Fibroblast of lung (primary cell): ENCODE data around the gene RANBP1. TPM values are rescaled to one million over a fixed set of nuclear protein-coding genes. Genes with fewer than 3 reads are reported as not detected.
A peak's percentile ranks its signal among the peaks of the same experiment; 100 is the strongest.

Source experiments
- DNase-seq, 2 donors: peaks; one replicate each; pipeline versions ENCODE4 v3.0.0 to v3.0.0-alpha.2; 2010; ENCODE audit warnings: low read depth in 2 of 2
- H2AFZ ChIP-seq: 2 replicates; pipeline ENCODE4 v1.5.1; 2012; ENCODE audit warnings: low read length, control low read depth, inconsistent platforms
- H3K27ac ChIP-seq: 2 replicates; pipeline ENCODE4 v1.5.1; 2011; ENCODE audit warnings: low read length, control low read depth; ENCODE audit not compliant: insufficient read depth
- H3K27me3 ChIP-seq: 2 replicates; pipeline ENCODE4 v1.5.1; 2011; ENCODE audit warnings: mild to moderate bottlenecking, low read length; ENCODE audit not compliant: control insufficient read depth, insufficient read depth
- H3K36me3 ChIP-seq: 2 replicates; pipeline ENCODE4 v1.5.1; 2011; ENCODE audit warnings: low read length; ENCODE audit not compliant: control insufficient read depth, insufficient read depth
- H3K4me1 ChIP-seq: 2 replicates; pipeline ENCODE4 v1.5.1; 2011; ENCODE audit warnings: low read length; ENCODE audit not compliant: control insufficient read depth, insufficient read depth; ENCODE audit errors: extremely low read depth
- H3K4me2 ChIP-seq: 2 replicates; pipeline ENCODE4 v1.5.1; 2011; ENCODE audit warnings: low read length, control low read depth; ENCODE audit not compliant: insufficient read depth; ENCODE audit errors: extremely low read depth
- H3K4me3 ChIP-seq, 4 experiments: fragments of 200-600 bp in 1 of 4; sonication (generic) in 1 of 4; replicated peaks in 1 of 4; 2 replicates each; pipeline ENCODE4 v1.5.1; 2011 to 2016; ENCODE audit warnings: low read length in 4 of 4, low read depth in 3 of 4, mild to moderate bottlenecking in 3 of 4, control low read depth in 2 of 4, inconsistent platforms in 1 of 4, mixed read lengths in 1 of 4; ENCODE audit not compliant: insufficient read depth in 1 of 4; ENCODE audit errors: control extremely low read depth in 1 of 4
- H3K79me2 ChIP-seq: 2 replicates; pipeline ENCODE4 v1.5.1; 2012; ENCODE audit warnings: mild to moderate bottlenecking, low read length, inconsistent platforms; ENCODE audit not compliant: control insufficient read depth, insufficient read depth
- H3K9ac ChIP-seq: 2 replicates; pipeline ENCODE4 v1.5.1; 2011; ENCODE audit warnings: mild to moderate bottlenecking, low read length, control low read depth; ENCODE audit not compliant: insufficient read depth
- H3K9me3 ChIP-seq: 2 replicates; pipeline ENCODE4 v1.5.1; 2012; ENCODE audit warnings: low read depth, low read length; ENCODE audit not compliant: control insufficient read depth, insufficient read depth
- H4K20me1 ChIP-seq: 2 replicates; pipeline ENCODE4 v1.5.1; 2011; ENCODE audit warnings: low read length; ENCODE audit not compliant: control insufficient read depth, insufficient read depth; ENCODE audit errors: extremely low read depth
- EZH2 ChIP-seq: IDR thresholded peaks from 2 replicates; pipeline ENCODE4 v1.5.1; 2012; ENCODE audit warnings: low read length, control low read depth, mild to moderate bottlenecking; ENCODE audit errors: missing control alignments
- polyA plus RNA-seq, 2 donors: library from polyadenylated mRNA; depleted of rRNA in 1 of 2; stranded (reverse) in 1 of 2; unstranded in 1 of 2; fragments of >200 nt; gene quantifications; 2 replicates each; pipeline ENCODE4 v1.2.1, GENCODE V29; 2011 to 2012; ENCODE audit warnings: missing spikeins in 1 of 2
- total RNA-seq: library from RNA; depleted of rRNA; stranded (reverse); fragments of >200 nt; gene quantifications from 2 replicates; pipeline ENCODE4 v1.2.1, GENCODE V29; 2014
- TF ChIP-seq, protein P1 (sequence below), 2 donors: IDR thresholded peaks in 1 of 2; conservative IDR thresholded peaks in 1 of 2; 1 replicate in 1 of 2; 2 replicates in 1 of 2; pipeline ENCODE4 v1.5.1; 2011 to 2012; ENCODE audit warnings: low read length in 2 of 2, control low read depth in 1 of 2, inconsistent platforms in 1 of 2, low read depth in 1 of 2, mild to moderate bottlenecking in 1 of 2

Gene RANBP1
- total and polyA plus RNA-seq, 2 donors (not counting 1 experiment from before 2014, with no cell fraction given): 88.5 to 178 TPM

DNA sequence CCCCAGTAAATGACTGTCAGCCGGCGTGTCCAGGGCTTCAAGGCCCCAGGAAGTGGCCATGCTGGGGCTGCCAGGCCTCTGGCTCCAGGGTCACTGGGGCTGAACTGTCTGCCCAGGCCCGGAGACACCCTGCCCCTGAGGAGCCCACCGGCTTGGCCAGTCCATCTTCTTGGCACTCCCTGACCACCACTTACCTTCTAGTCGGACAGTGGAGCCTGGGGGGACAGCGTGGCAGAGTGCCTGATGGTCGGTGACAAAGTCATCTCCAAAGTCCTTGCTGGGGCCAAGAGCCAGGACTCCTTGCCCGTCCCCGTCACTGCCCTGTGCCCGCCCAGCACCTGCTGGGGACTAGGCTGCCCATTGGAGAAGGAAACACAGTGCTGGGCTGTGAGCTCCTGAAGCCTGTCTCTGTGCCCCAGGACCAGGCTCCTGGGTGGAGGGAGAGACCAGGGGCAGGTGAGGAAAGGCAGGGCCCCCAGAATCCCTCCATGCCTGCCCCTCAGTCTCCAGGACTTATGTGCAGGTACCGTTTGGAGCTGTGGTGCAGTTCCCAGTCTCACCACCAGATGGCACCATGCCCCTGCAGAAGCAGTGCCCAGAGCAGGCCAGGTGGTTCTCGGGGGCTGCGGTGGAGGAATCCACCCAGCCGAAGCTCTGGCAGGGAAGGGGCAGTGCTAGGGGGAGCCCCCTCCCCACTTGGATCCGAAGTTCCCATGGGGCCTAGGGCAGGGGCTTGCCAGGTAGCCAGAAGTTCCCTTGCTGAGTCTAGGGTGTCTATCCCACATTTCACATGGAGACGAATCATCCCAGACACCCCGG lies 40.9 kb downstream of the RANBP1 start:
- Histone ChIP-seq H3K9me3 (no peaks in the 10 kb centered on the region), H3K9ac (no peak overlapping the region), H3K36me3 (no peaks in the 10 kb centered on the region), H3K27ac (no peak overlapping the region), H4K20me1 (no peaks in the 10 kb centered on the region), H3K4me2 (no peak overlapping the region), H3K79me2 (no peaks in the 10 kb centered on the region), H3K27me3 (no peaks in the 10 kb centered on the region), H3K4me3 (no peak overlapping the region), H3K4me1 (no peaks in the 10 kb centered on the region), H2AFZ (no peak overlapping the region)
- TF ChIP-seq, protein P1, sequence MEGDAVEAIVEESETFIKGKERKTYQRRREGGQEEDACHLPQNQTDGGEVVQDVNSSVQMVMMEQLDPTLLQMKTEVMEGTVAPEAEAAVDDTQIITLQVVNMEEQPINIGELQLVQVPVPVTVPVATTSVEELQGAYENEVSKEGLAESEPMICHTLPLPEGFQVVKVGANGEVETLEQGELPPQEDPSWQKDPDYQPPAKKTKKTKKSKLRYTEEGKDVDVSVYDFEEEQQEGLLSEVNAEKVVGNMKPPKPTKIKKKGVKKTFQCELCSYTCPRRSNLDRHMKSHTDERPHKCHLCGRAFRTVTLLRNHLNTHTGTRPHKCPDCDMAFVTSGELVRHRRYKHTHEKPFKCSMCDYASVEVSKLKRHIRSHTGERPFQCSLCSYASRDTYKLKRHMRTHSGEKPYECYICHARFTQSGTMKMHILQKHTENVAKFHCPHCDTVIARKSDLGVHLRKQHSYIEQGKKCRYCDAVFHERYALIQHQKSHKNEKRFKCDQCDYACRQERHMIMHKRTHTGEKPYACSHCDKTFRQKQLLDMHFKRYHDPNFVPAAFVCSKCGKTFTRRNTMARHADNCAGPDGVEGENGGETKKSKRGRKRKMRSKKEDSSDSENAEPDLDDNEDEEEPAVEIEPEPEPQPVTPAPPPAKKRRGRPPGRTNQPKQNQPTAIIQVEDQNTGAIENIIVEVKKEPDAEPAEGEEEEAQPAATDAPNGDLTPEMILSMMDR (conservative IDR thresholded peaks at IDR 0.05 in 1 of 2, IDR thresholded peaks at IDR 0.05 in 1 of 2; ENCODE audit: low read depth in 1 of 2, low read length in 2 of 2): peak; percentile 95 to 98
- no peak for TF ChIP-seq EZH2
- DNase-seq: peak; percentile 58 to 66

DNA sequence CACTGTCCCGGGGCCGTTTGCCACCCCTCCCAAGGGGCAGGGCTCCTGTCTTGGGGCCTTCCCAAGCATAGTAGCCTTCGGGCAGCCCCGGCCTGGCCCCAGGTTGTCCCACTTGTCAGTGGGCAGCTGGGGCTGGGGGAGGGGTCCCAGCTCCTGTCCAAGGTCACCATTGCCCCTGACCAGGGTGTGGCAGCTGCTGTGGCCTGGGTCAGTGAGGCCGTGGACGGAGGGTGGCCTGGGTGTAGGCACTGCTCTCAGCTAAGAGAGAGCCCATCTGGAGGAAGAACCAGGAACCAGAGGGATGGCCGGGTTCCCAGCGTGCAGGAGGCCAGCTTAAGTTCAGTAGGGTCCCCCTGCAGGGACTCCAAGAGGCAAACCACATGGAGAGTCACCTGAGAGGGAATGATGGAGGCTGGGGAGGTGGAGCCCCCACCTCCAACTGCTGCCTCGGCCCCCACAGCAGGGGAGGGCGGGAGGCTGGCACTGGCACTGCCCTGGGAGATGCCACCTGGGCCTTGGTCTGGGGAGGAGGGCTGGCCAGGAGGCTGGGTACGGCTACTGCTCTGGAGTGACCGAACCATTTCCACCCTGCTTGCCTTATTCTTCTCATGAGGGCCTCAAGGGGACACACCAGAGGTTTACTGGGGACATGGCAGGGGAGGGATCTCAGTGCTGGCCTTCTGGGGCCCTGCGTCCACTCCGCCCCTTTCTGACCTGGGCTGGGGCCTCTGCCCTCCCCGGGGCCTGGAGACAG lies 41.7 kb downstream of the RANBP1 start:
- no peak overlapping the region for H3K4me2 ChIP-seq
- no peak overlapping the region for H3K27ac ChIP-seq
- DNase-seq: no peak
- no peaks in the 10 kb centered on the region for H3K27me3 ChIP-seq
- TF ChIP-seq EZH2: no peak
- TF ChIP-seq, protein P1 (conservative IDR thresholded peaks at IDR 0.05 in 1 of 2, IDR thresholded peaks at IDR 0.05 in 1 of 2; ENCODE audit: low read depth in 1 of 2, low read length in 2 of 2): no peak
- H3K36me3 ChIP-seq: no peaks in the 10 kb centered on the region
- H3K79me2 ChIP-seq: no peaks in the 10 kb centered on the region
- no peaks in the 10 kb centered on the region for H3K4me1 ChIP-seq
- no peak overlapping the region for H3K4me3 ChIP-seq
- no peak overlapping the region for H3K9ac ChIP-seq
- no peak overlapping the region for H2AFZ ChIP-seq
- H4K20me1 ChIP-seq: no peaks in the 10 kb centered on the region
- no peaks in the 10 kb centered on the region for H3K9me3 ChIP-seq

DNA sequence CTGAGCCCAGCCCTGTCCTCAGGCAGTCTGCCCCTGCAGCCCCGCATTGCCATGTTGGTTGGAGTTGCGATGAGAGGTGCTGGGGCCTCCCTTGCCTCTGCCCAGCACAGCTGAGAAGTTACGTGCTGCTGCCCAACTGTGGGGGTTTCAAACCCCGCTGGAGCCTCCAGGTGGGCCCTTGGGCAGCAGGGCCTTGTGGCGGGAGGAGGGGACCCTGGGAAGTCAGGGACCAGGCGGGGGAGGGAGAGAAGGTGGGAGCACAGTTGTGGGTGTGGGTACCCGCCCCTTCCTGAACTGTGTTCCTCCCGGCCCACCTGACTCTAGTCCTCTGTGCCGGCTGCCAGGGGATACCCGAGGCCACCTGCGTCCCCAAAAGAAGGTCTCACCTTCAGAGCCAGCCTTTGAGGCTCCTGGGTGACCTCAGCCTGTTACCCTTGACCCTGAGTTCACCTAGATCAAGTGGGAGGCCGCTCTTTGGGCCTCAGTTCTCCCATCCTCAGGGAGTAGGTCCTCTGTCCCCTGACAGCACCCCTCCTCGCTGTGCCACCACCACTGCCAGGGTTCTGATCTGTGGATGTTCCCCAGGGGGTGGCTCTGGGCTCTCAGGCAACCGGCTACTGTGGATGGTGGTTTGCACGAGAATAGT lies 42.6 kb downstream of the RANBP1 start:
- Histone ChIP-seq H3K4me1 (no peaks in the 10 kb centered on the region), H3K4me2 (no peak overlapping the region), H4K20me1 (no peaks in the 10 kb centered on the region), H3K27me3 (no peaks in the 10 kb centered on the region), H3K79me2 (no peaks in the 10 kb centered on the region), H3K9me3 (no peaks in the 10 kb centered on the region), H3K4me3 (no peak overlapping the region), H3K27ac (no peak overlapping the region), H3K36me3 (no peaks in the 10 kb centered on the region), H3K9ac (no peak overlapping the region), H2AFZ (no peak overlapping the region)
- TF ChIP-seq, protein P1 (conservative IDR thresholded peaks at IDR 0.05 in 1 of 2, IDR thresholded peaks at IDR 0.05 in 1 of 2; ENCODE audit: low read depth in 1 of 2, low read length in 2 of 2): no peak
- TF ChIP-seq EZH2: no peak
- DNase-seq: no peak
